Smooth muscle cell (in vitro differentiated cells): ENCODE measurements around the gene TBC1D13. TPM values are rescaled to one million over a fixed set of nuclear protein-coding genes. Genes with fewer than 3 reads are reported as not detected.

Source experiments
- DNase-seq: peaks from one replicate; lab custom pipeline; 2025; ENCODE audit not compliant: unreplicated experiment; lab: John Stamatoyannopoulos, UW
- H2AFZ ChIP-seq: fragments of 200-600 bp; sonication (generic); 2 replicates; pipeline ENCODE4 v1.6.0; 2016; ENCODE audit warnings: antibody characterized with exemption, low read depth, mild to moderate bottlenecking
- H3F3A ChIP-seq: fragments of 200-600 bp; sonication (generic); 2 replicates; pipeline ENCODE4 v1.6.0; 2017; ENCODE audit warnings: antibody characterized with exemption, low read depth
- H3K27ac ChIP-seq: fragments of 200-600 bp; sonication (generic); 2 replicates; pipeline ENCODE4 v1.5.1; 2016; ENCODE audit warnings: low read depth, mild to moderate bottlenecking
- H3K27me3 ChIP-seq: fragments of 200-600 bp; sonication (generic); 2 replicates; pipeline ENCODE4 v1.6.1; 2016; ENCODE audit warnings: low read depth, mild to moderate bottlenecking
- H3K36me3 ChIP-seq: fragments of 200-600 bp; sonication (generic); 2 replicates; pipeline ENCODE4 v1.5.1; 2016; ENCODE audit warnings: low read depth
- H3K4me1 ChIP-seq: fragments of 200-600 bp; sonication (generic); 2 replicates; pipeline ENCODE4 v1.5.1; 2016; ENCODE audit warnings: low read depth
- H3K4me2 ChIP-seq: fragments of 200-600 bp; sonication (generic); 2 replicates; pipeline ENCODE4 v1.6.0; 2016; ENCODE audit warnings: mild to moderate bottlenecking
- H3K4me3 ChIP-seq: fragments of 200-600 bp; sonication (generic); 2 replicates; pipeline ENCODE4 v1.5.1; 2016; ENCODE audit warnings: mild to moderate bottlenecking
- H3K79me2 ChIP-seq: fragments of 200-600 bp; sonication (generic); 2 replicates; pipeline ENCODE4 v1.6.0; 2016; ENCODE audit warnings: low read depth, mild to moderate bottlenecking
- H3K9ac ChIP-seq: fragments of 200-600 bp; sonication (generic); 2 replicates; pipeline ENCODE4 v1.6.0; 2016; ENCODE audit warnings: low read depth
- H3K9me3 ChIP-seq: fragments of 200-600 bp; sonication (generic); replicated peaks from 2 replicates; pipeline ENCODE4 v1.5.1; 2016; ENCODE audit warnings: low read depth
- H4K20me1 ChIP-seq: fragments of 200-600 bp; sonication (generic); 2 replicates; pipeline ENCODE4 v1.6.0; 2016; ENCODE audit warnings: low read depth
- WGBS: methylation state at CpG from one replicate; pipeline ENCODE4 v1.1.7; 2016; ENCODE audit warnings: low lambda C conversion rate; 5-methylcytosine and 5-hydroxymethylcytosine counted together
- polyA plus RNA-seq: library from polyadenylated mRNA; unstranded; fragments of >200 nt; fragmentation: Nextera tagmentation; extraction: Ambion mirVana; gene quantifications from 2 replicates; pipeline ENCODE4 v1.2.1, GENCODE V29; 2016
- total RNA-seq: library from RNA; depleted of rRNA; stranded (reverse); fragments of >200 nt; gene quantifications from 2 replicates; pipeline ENCODE4 v1.2.3, GENCODE V29; 2014
- TF ChIP-seq, protein P1 (sequence below): fragments of 200-600 bp; sonication (generic); IDR thresholded peaks from 2 replicates; pipeline ENCODE4 v1.5.1; 2017; ENCODE audit warnings: borderline replicate concordance, mild to moderate bottlenecking, antibody characterized with exemption; ENCODE audit not compliant: insufficient read depth, poor library complexity, severe bottlenecking

The TBC1D13 gene
- total and polyA plus RNA-seq, 2 experiments from 2014 or later = 7.6 to 29.3 TPM

DNA sequence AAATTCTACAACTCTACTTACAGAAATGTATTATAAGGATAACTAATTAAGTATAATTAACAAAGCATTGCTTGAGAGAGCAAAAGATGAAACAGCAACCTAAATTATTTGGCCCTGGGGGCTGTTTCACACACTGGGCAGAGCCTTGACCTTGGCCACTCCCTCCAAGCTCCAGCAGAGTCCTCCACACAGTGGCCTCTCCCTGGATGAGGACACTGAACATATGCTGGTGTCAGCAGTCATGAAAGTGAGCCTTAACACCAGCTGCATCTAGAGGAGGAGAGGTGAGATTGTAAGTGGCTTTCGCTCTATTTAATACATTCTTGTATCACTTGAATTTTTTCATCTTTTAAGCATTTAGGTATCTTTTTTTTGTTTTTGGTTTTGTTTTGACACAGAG lies 39.8 kb upstream of the TBC1D13 start:
- H3K4me3 ChIP-seq = no peak overlapping the region
- no peaks in the 10 kb centered on the region for H3K36me3 ChIP-seq
- H3K4me1 ChIP-seq = no peaks in the 10 kb centered on the region
- H3K9me3 ChIP-seq = no peaks in the 10 kb centered on the region
- H2AFZ ChIP-seq = no peak overlapping the region
- WGBS = 100% methylated on average over 1 of the region's 1 CpG
- TF ChIP-seq, protein P1, sequence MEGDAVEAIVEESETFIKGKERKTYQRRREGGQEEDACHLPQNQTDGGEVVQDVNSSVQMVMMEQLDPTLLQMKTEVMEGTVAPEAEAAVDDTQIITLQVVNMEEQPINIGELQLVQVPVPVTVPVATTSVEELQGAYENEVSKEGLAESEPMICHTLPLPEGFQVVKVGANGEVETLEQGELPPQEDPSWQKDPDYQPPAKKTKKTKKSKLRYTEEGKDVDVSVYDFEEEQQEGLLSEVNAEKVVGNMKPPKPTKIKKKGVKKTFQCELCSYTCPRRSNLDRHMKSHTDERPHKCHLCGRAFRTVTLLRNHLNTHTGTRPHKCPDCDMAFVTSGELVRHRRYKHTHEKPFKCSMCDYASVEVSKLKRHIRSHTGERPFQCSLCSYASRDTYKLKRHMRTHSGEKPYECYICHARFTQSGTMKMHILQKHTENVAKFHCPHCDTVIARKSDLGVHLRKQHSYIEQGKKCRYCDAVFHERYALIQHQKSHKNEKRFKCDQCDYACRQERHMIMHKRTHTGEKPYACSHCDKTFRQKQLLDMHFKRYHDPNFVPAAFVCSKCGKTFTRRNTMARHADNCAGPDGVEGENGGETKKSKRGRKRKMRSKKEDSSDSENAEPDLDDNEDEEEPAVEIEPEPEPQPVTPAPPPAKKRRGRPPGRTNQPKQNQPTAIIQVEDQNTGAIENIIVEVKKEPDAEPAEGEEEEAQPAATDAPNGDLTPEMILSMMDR = no peak
- no peaks in the 10 kb centered on the region for H3K79me2 ChIP-seq
- no peak overlapping the region for H3K9ac ChIP-seq
- H4K20me1 ChIP-seq = no peaks in the 10 kb centered on the region
- H3F3A ChIP-seq = no peaks in the 10 kb centered on the region
- no peak for DNase-seq
- no peak overlapping the region for H3K27ac ChIP-seq
- H3K4me2 ChIP-seq = no peak overlapping the region
- no peaks in the 10 kb centered on the region for H3K27me3 ChIP-seq

DNA sequence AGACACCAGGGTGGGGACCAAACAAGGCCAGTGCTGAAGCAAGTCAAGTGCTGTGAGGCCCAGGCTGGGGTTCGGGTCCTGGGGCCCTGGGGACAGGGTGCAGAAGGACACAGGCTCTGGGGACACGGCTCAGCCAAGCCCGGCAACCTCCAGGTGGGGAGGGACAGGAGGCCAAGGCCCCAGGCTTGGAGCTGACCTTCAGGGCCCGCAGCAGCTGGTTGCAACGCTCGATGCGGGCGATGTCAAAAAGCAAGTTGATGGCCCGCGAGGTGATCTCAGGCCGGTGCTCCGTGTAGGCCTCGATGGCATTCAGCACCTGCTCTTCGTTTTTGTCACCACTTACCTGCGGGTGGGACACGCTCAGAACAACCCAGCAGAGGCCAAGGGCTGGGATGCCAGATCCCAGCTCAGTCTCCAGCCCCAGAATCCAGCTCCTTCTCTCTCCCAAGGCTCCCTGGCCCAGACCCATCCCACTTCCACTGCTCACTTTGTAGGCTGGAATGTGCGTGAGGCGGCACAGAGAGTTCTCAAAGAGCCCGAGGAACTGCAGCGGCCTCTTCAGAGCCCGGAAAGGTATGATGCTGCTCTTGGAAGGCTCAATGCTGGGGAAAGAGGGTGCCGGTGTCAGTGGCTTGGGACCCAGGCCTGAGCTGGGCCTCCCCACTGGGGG lies 36.0 kb upstream of the TBC1D13 start:
- no peak overlapping the region for H3K27ac ChIP-seq
- H3K27me3 ChIP-seq = no peaks in the 10 kb centered on the region
- no peaks in the 10 kb centered on the region for H3K4me1 ChIP-seq
- WGBS = 98% methylated on average over 20 of the region's 22 CpGs
- peaks cover 5% of the 10 kb centered on the region for H4K20me1 ChIP-seq
- H3K4me3 ChIP-seq = no peak overlapping the region
- no peaks in the 10 kb centered on the region for H3F3A ChIP-seq
- TF ChIP-seq, protein P1 = no peak
- H3K36me3 ChIP-seq = no peaks in the 10 kb centered on the region
- H2AFZ ChIP-seq = no peak overlapping the region
- H3K9ac ChIP-seq = no peak overlapping the region
- no peak for DNase-seq
- H3K9me3 ChIP-seq = no peaks in the 10 kb centered on the region
- no peak overlapping the region for H3K4me2 ChIP-seq
- H3K79me2 ChIP-seq = no peaks in the 10 kb centered on the region

DNA sequence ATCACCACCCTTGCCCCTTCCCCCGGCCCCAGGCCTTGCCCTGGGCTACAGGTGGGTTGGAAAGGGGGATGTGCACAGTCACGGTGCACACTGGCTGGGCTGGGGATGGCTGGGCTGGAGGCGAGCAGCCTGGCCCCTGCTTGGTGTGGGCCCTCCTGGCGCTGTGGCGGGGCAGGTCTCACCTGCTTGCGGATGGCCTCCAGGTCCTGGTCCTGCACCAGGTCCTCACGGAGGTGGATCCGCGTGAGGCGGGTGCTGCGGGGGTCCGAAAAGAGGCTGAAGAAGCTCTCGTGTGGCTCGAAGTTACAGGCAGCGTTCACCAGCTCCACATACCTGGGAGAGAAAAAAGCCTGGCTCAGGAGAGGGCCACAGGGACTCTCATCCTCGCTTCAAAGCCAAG lies 33.4 kb upstream of the TBC1D13 start:
- Histone ChIP-seq H3K27me3 (no peaks in the 10 kb centered on the region), H3K4me2 (no peak overlapping the region), H4K20me1 (peaks cover 18% of the 10 kb centered on the region), H3K79me2 (no peaks in the 10 kb centered on the region), H3K9ac (no peak overlapping the region), H3K27ac (no peak overlapping the region), H3K36me3 (no peaks in the 10 kb centered on the region), H3K9me3 (no peaks in the 10 kb centered on the region), H2AFZ (no peak overlapping the region), H3F3A (no peaks in the 10 kb centered on the region), H3K4me3 (no peak overlapping the region), H3K4me1 (no peaks in the 10 kb centered on the region)
- 95% methylated on average over 14 of the region's 16 CpGs for WGBS
- TF ChIP-seq, protein P1 = no peak
- DNase-seq = no peak

DNA sequence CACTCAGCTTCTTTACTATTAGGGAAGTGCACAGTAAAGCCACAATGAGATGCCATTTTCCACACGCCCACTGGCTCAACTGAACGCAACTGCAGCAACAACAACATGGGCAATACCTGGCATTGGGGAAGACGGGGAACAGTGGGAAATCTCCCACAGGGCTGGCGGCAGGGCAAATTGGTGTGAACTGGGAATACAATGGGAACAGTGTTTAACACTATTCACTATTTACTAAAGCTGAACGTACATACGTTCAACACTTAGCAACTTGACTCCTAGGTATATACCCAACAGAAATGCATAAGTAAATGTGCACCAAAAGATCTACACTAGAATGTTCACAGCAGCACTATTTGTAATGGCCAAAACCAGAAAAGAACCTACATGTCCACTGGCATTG lies 29.5 kb upstream of the TBC1D13 start:
- Histone ChIP-seq H3K79me2 (no peaks in the 10 kb centered on the region), H3F3A (no peaks in the 10 kb centered on the region), H3K36me3 (no peaks in the 10 kb centered on the region), H4K20me1 (peaks cover 27% of the 10 kb centered on the region), H3K9ac (no peak overlapping the region), H2AFZ (no peak overlapping the region), H3K27me3 (no peaks in the 10 kb centered on the region), H3K4me2 (no peak overlapping the region), H3K4me1 (no peaks in the 10 kb centered on the region), H3K9me3 (no peaks in the 10 kb centered on the region), H3K27ac (no peak overlapping the region), H3K4me3 (no peak overlapping the region)
- no peak for DNase-seq
- TF ChIP-seq, protein P1 = no peak
- WGBS = 95% methylated on average over 6 of the region's 6 CpGs
